Ovary (tissue), 9 donors: ENCODE results near the gene PON3. TPM values are rescaled to one million over a fixed set of nuclear protein-coding genes. Genes with fewer than 3 reads are reported as not detected.

Experiments
- DNase-seq, 5 donors: peaks; one replicate each; pipeline ENCODE4 v3.0.0-alpha.2; 2019 to 2020
- H3K27ac ChIP-seq, 2 donors: fragments of 200-600 bp; one replicate each; pipeline versions ENCODE4 v1.5.1 to v1.8.0; 2019 to 2022
- H3K27me3 ChIP-seq: fragments of 200-600 bp; one replicate; pipeline ENCODE4 v1.8.0; 2022
- H3K36me3 ChIP-seq: fragments of 200-600 bp; sonication (generic); one replicate; pipeline ENCODE4 v1.5.1; 2019
- H3K4me1 ChIP-seq: one replicate; pipeline ENCODE4 v1.8.1; 2013; ENCODE audit warnings: mild to moderate bottlenecking, moderate library complexity; ENCODE audit not compliant: insufficient read depth
- H3K4me3 ChIP-seq: fragments of 200-600 bp; sonication (generic); one replicate; pipeline ENCODE4 v1.5.1; 2017
- H3K9me3 ChIP-seq, 2 donors: fragments of 200-600 bp in 1 of 2; sonication (generic) in 1 of 2; one replicate each; pipeline versions ENCODE4 v1.5.1 to v1.8.1; 2013 to 2019; ENCODE audit warnings: mild to moderate bottlenecking in 1 of 2, moderate library complexity in 1 of 2
- EP300 ChIP-seq: sonication (generic); formaldehyde crosslinking; IDR thresholded peaks from one replicate; pipeline ENCODE4 v1.6.1; 2017; ENCODE audit warnings: antibody characterized with exemption
- POLR2A ChIP-seq: fragments of 450-650 bp; IDR thresholded peaks from one replicate; pipeline ENCODE4 v1.6.1; 2017; ENCODE audit warnings: antibody characterized with exemption, mild to moderate bottlenecking, moderate library complexity
- WGBS, 3 donors: extraction: QIAGEN DNeasy Blood & Tissue Kit in 1 of 3; methylation state at CpG; one replicate each; pipeline versions ENCODE4 v1.1.5 to v1.1.7; 2013 to 2017; 5-methylcytosine and 5-hydroxymethylcytosine counted together
- intact Hi-C, 4 donors: fragments of 100-400 bp; cut with DNase I; formaldehyde crosslinking; loops; one replicate each; pipeline versions ENCODE4 v1.11.0 to v1.15.1; 2022 to 2023
- polyA plus RNA-seq, 2 donors: library from polyadenylated mRNA; stranded (reverse); fragments of 200-250 nt in 1 of 2; fragments of 350-450 nt in 1 of 2; fragmentation: Illumina TruSeq in 1 of 2; extraction: RNeasy Lipid Tissue Mini Kit (QIAGEN cat#74804) in 1 of 2; gene quantifications; one replicate each; pipeline ENCODE4 v1.2.3, GENCODE V29; 2013 to 2014
- total RNA-seq, 7 donors: library from RNA; depleted of rRNA in 2 of 7; stranded (reverse); fragments of >200 nt in 2 of 7; fragmentation: NEBNext Ultra II Directional in 3 of 7; extraction: Animal tissue kit (Norgen Biotek cat#: 25700) in 3 of 7; gene quantifications; one replicate each; pipeline versions ENCODE4 v1.1.0 to v1.2.4, GENCODE V29; 2016 to 2023
- TF ChIP-seq, protein P1 (sequence below), 3 donors: fragments of 450-650 bp in 2 of 3; fragments of 200-600 bp in 1 of 3; IDR thresholded peaks; one replicate each; pipeline versions ENCODE4 v1.5.1 to v1.8.0; 2016 to 2022; ENCODE audit warnings: antibody characterized with exemption in 3 of 3, mild to moderate bottlenecking in 1 of 3
- donor health status: DM: no; HTN: no; CAD: no; lungs with moderate emphysema.
- donor health status: DM: no; HTN: no; CAD: no.
- donor health status: Bipolar disorder and iron deficiency.
- donor health status: DM: yes; HTN: yes; CAD: no.
- donor health status: DM: no; HTN: no; CAD: no.
- donor health status: DM: yes; HTN: yes; CAD: no.

Gene PON3
- total and polyA plus RNA-seq, 9 donors, result 6.2 to 26.0 (median 15.7) TPM

DNA sequence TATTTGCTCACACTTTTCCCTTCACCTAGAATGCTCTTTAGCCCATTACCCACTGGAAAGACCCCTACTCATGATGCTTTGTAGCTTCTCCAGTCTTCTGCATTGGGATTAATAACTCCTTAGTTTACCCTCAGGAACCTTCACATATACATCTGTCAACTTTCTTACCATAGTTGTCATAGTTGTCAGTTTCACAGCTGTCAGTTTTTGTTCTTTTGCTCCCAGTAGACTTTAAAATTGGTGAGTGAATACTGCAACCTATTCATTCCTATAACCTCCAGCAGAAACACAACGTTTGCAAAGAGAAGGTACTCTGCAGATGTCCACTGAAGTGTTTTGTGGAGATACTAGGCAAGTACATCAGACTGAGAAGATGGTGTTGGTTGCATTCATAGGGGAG lies 74.5 kb downstream of the PON3 start:
- Histone ChIP-seq H3K9me3 (no peaks in the 10 kb centered on the region), H3K4me3 (no peak overlapping the region), H3K27ac (no peak overlapping the region), H3K27me3 (no peaks in the 10 kb centered on the region), H3K4me1 (no peaks in the 10 kb centered on the region), H3K36me3 (no peaks in the 10 kb centered on the region)
- WGBS, 3 donors, result 68 to 79% (median 69%) methylated on average over 1 of the region's 1 CpG
- no peak for DNase-seq
- intact Hi-C loops, result no loop called here
- TF ChIP-seq POLR2A (no peak), EP300 (no peak)
- TF ChIP-seq, protein P1, sequence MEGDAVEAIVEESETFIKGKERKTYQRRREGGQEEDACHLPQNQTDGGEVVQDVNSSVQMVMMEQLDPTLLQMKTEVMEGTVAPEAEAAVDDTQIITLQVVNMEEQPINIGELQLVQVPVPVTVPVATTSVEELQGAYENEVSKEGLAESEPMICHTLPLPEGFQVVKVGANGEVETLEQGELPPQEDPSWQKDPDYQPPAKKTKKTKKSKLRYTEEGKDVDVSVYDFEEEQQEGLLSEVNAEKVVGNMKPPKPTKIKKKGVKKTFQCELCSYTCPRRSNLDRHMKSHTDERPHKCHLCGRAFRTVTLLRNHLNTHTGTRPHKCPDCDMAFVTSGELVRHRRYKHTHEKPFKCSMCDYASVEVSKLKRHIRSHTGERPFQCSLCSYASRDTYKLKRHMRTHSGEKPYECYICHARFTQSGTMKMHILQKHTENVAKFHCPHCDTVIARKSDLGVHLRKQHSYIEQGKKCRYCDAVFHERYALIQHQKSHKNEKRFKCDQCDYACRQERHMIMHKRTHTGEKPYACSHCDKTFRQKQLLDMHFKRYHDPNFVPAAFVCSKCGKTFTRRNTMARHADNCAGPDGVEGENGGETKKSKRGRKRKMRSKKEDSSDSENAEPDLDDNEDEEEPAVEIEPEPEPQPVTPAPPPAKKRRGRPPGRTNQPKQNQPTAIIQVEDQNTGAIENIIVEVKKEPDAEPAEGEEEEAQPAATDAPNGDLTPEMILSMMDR (IDR thresholded peaks at IDR 0.05), result no peak

DNA sequence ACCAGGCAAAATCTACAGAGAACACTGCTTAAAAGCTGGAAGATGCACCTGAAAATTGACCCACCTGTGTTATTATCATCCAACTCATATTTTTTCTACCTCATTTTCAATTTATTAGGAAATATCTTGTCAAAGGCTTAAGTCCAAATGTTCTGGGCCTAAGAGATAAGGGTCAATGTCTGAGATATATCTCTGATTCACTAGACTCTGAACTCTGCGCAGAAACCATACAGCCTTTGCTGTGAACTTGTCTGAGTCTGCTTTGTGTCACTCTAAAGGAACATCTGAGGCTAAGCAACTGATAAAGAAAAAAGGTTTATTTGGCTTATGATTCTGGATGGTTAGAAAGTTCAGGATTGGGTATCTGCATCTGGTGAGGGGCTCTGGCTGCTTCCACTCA lies 75.5 kb downstream of the PON3 start:
- TF ChIP-seq, protein P1 (IDR thresholded peaks at IDR 0.05), result no peak
- TF ChIP-seq POLR2A (no peak), EP300 (no peak)
- Histone ChIP-seq H3K27ac (no peak overlapping the region), H3K27me3 (no peaks in the 10 kb centered on the region), H3K4me1 (no peaks in the 10 kb centered on the region), H3K36me3 (no peaks in the 10 kb centered on the region), H3K9me3 (no peaks in the 10 kb centered on the region), H3K4me3 (no peak overlapping the region)
- intact Hi-C loops, result no loop called here
- DNase-seq, result no peak
- WGBS, 3 donors, result 100% methylated on average over 1 of the region's 1 CpG

DNA sequence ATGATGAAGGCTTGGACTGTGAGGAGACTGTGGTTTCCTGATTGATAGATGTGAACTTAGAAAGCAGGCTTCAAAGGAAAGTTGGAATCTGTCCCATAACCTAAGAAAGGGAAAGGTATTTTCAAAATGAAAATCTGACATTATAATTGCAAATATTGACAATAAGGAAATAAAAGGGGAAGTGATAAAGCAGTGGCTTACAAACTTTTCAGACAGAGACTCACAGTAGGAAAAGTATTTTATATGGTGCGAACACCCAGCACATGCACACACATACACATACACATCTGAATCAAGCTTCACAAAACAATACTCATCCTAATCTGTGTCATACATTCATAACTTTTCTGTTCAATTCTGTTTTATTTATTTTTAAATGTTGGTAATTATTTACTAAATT lies 76.6 kb downstream of the PON3 start:
- Histone ChIP-seq H3K36me3 (no peaks in the 10 kb centered on the region), H3K27me3 (no peaks in the 10 kb centered on the region), H3K4me3 (no peak overlapping the region), H3K9me3 (no peaks in the 10 kb centered on the region), H3K4me1 (no peaks in the 10 kb centered on the region), H3K27ac (no peak overlapping the region)
- TF ChIP-seq EP300, result no peak
- no peak for TF ChIP-seq POLR2A
- TF ChIP-seq, protein P1 (IDR thresholded peaks at IDR 0.05), result no peak
- intact Hi-C loops, result no loop called here
- WGBS, 3 donors, result 93 to 96% (median 95%) methylated on average over 1 of the region's 1 CpG
- no peak for DNase-seq

DNA sequence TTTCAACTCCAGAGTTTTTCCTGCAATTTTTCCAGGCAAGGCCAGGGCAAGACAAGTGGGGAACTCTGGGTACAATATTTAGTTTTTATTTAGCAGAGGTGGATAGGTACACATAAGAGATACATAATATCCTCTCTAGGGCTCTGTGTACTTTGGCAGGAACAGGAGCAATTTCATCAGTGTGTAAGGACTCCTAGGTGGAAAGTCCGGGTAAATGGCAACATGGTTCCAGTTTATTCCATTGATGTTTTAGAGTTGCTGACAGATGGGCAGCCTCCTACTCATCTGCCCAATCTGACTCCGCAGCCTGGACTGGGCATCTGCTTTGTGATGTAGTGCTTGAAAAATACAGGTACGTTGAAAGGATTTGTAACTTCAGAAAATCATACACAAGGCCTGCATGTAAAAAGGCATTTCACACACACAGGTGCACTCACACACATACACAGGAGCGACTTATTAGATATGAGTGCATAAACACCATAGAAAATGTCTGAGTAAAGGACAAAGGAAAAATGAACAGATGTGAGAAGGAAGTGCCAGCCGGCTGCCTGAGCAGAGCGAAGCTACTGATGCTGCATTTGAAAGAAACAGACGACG lies 77.6 kb downstream of the PON3 start:
- 85 to 87% (median 86%) methylated on average over 8 of the region's 8 CpGs for WGBS, 3 donors
- DNase-seq, result no peak

More for the DNA sequence above, 77.6 kb downstream of the PON3 start:
- intact Hi-C loops, result no loop called here
- Histone ChIP-seq H3K9me3 (no peaks in the 10 kb centered on the region), H3K36me3 (no peaks in the 10 kb centered on the region), H3K27me3 (no peaks in the 10 kb centered on the region), H3K27ac (no peak overlapping the region), H3K4me1 (no peaks in the 10 kb centered on the region), H3K4me3 (no peak overlapping the region)
- TF ChIP-seq, protein P1 (IDR thresholded peaks at IDR 0.05), result no peak
- TF ChIP-seq EP300 (no peak), POLR2A (no peak)
